HG03159 (cell line): ENCODE results near the gene OSBPL3.
"Not testable (repeated sequence)": the region's sequence is repeated elsewhere in the genome, so short reads cannot be mapped to it uniquely, and the experiment has no call there.

Source experiments
- ATAC-seq: cut with Tn5 transposase; IDR thresholded peaks from one replicate; pipeline ENCODE4 v1.9.1; 2021; ENCODE audit warnings: mild to moderate bottlenecking, moderate library complexity; ENCODE audit not compliant: unreplicated experiment

Gene OSBPL3

DNA sequence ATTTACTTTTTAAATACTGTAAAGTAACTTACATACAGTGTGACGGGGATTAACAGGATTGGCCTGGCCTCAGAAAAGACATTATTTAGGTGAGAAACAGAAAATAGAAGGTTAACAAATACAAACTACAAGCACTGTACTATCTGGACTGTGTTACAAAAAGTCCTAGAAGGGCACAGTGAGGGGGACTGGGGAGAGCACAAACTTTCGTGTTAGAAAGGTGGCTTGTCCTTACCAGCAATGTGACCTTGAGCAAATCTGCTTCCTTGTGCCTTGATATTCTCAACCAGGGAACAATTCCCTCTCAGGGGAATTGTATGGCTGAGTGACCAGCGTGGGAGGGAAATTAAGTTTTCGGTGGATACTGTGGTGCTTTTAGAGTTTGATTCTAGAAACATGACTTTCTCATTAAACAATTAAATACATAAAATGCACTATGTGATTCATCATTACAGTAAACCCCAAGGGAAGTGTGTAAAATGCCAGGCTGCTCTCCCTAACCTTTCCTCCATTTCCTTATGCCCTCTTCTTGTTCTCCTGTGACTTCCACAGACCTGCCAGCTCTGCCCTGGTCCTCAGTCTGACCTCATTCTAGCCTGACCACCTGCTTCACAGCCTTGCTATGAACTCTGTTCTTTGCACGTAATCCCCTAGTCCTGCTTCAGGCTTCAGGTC, 57.7 kb downstream of the OSBPL3 start:
- ATAC-seq, result no peak

DNA sequence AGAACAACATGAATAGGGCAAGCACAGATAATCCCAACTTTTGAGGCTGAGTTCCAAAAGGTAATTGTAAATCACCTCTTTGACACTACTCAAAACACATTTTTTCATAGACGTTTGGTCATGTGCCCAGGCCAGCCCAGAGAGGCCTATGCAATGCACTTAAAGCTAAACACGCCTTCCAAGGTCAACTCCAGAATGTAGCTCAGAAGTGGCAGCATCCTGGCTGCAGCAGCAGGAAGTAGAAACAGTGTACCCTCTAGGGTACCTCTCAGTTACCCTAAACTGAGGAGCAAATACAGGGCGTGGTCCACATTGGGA, 58.7 kb downstream of the OSBPL3 start:
- ATAC-seq, result no peak

DNA sequence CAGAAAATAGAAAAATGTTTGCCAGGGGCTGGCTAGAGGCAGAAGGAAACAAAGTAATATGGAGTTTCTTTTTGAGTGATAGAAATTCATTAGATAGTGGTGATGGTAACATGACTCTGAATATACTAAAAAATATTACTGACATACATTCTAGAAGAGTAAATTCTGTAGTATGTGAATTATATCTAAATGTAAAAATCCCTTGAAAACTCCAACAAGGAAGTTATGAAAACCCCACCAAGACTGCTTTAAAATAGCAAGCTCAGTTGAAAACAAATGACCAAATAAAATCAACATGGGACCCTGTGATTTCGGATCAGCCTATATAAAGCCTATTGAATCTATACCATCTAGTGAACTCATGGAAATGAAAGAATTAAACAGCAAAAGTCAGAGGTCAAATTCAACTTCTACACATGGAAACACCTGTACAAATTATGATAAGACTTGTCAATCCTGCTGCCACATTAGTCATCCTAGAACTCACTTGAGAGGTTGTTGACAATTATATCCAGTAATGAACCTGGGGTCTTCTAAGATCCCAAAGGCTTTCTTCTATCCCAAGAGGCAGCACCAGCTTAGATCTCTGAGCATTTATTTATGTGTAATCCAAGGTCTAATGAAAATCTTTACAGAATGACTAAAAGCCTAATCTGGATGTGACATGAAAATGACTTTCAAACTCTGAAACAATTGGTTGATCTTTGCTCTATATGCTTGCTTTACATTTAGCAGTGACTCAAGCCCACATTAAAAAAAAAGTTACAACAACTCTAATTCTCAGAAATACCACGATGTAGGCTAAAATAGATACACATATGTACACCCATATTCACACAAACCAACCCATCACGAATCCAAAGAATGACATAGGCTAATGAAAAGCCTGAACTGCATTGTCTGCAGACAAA, 59.3 kb downstream of the OSBPL3 start:
- ATAC-seq, result no peak

DNA sequence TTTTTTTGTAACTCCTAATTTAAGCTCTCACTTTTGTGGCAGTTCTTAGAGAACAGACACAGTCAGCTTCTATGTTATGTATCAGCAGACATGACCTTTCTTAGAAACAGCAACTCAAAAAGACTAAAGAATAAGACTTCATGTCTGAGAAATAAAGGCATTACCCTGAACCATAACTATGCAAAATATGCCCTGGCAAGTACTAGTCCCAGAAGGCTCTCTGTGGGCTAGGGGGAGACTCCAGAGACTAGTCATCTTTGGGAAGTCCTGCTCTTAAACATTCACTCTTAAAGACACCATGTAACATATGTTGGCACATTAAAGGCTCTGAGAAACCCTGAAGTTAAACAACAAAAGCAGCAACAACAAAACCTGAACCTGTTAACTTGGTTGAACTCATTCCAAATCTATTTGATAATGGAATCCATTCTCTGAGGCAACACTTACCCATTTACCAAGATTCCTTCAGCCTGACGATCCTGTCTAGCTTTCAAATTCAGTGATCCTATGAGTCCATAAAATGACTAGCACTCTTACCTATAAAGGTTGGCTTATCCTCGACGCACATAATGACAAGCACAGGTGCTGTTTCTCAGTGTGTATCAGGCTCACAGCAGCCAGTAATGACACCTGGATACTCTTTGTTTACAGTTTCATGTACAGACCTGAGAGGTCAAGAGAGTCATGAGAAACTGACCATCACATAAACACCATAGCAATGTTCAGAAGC, 62.3 kb downstream of the OSBPL3 start:
- ATAC-seq, result no peak

DNA sequence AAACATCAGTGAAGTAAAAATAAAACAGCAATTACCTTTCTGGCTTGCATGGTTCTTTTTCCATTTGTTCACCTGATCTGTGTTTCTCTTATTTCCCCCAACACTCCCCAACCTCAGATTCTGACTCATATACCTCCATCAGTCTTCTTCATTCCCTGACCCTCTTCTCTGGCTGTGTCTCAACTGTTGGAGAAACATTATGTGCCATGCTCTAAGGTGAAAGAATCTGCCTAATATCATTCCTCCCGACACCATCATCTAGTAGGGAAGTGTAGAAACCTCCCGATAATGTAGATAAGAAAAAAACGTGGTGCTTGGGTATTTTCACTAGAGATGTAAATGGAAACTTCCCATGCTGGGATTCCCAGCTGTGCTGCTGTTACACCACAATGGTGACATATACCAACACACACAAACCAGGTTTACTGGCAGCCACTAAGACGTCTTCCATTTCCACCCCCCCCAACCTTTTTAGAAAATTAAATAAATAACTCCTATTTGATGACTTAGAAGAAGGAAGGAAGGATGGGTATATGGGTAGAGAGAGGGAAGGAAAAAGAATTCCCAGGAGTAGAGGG, 63.4 kb downstream of the OSBPL3 start:
- no peak for ATAC-seq

DNA sequence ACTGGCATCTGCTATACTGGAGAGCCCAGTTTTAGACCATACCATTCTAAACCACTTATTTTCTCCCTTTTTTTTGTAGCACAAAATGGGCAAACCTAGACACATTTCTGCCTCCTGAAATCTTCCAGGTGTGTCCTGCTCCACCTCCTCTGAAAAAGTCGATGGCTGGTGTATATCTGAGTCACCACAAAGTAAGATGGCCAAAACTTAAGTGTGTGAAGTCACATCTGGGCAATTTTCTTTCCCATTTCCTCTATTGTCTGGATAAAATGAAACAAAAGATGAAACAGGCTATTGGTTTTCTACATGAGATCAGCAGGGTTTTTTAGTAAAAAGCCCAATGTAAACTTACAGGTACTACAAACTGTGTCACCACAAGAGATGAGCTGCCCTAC, 65.5 kb downstream of the OSBPL3 start:
- ATAC-seq, result no peak

DNA sequence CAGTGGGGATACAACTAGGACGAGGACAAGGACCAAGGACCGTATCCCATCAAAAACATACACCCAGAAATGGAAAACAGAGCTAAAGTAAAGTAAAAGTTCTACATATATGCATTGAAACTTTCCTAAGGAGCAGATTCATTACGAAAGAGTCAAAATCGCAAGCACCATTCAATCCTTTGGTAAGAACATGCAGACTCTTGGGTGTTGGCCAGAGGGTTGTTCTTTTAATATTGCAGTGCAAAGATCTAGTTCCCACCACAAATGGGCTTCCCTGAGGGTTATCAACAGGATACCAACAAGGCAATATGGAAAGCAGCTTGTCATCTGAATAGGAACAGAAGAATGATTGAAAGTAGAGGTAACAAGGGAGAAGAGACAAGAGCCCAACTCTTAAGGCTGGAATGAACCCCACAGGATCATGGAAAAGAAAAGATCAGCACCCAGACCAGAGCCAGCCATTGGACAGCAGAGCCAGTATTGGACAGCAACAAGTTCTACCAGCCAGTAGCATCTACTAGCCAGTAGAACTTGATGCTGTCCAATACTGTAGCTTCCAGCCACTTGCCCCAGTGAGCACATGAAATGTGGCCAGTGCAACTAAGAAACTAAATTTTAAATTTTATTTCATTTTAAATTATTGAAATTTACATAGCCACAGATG, 66.0 kb downstream of the OSBPL3 start:
- no peak for ATAC-seq

DNA sequence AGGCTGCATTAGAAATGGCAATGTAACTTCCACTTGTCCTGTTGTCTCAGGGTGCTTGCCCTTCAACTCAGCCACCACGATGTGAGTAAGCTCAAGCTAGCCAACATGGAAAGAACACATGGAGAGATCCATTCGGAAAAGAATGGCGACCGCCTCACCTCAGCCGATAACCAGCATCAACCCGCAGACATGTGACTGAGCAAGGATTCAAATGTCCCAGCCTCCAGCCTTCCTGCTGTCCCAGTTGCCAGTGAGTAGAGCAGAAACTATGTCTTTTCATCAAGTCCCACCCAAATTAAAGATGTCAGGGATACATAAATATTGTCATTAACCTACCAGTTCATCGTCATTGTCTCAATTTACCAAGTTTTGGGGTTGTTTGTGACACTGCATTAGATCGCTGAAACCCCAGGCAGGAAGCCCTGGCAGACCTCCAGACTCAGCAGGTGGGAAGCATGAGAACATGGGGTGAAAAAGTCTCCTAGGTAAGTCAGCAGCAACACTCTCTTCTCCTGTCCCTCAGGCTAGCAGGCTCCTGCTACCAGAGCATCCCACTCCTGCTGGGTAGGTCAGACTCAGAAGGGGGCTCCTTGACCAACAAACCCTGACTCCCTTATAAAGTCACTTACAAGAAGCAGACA, 67.0 kb downstream of the OSBPL3 start:
- no peak for ATAC-seq

DNA sequence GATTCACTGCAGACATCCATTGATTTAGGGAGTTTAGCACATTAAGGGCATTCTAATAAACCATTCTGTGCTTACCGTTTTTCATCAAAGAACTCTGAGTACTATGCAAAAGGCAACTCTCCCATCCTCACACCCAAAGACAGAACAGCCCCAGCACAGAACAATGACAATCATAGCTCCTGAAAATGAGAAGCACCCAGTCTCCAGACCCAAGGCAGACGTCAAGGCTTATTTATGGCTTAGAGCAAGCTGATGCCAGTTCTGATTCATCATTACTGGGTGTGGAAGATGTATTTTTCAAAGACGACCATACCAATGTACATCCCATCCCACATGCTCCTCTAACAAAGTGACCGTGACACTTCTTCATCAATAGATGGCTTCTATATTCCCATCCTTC, 67.6 kb downstream of the OSBPL3 start:
- ATAC-seq, result no peak

DNA sequence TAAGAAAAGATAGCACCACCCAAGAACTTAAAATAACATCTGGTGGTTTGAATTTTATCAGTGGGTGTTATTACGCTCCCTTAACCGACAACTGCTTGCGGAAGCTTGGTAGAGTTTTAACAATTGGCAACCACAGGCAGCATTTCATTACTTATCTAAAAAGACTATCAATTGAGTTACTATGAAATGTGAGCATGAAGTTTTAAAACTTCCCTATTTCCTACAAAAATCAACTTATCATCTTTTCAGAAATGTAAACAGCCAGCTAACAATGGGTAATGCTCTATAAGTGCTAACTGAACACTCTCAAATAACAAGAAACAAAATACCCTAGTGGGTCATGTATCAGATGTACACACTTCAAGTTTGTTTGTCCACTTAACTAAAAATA, 68.8 kb downstream of the OSBPL3 start:
- ATAC-seq, result peak; percentile 39

DNA sequence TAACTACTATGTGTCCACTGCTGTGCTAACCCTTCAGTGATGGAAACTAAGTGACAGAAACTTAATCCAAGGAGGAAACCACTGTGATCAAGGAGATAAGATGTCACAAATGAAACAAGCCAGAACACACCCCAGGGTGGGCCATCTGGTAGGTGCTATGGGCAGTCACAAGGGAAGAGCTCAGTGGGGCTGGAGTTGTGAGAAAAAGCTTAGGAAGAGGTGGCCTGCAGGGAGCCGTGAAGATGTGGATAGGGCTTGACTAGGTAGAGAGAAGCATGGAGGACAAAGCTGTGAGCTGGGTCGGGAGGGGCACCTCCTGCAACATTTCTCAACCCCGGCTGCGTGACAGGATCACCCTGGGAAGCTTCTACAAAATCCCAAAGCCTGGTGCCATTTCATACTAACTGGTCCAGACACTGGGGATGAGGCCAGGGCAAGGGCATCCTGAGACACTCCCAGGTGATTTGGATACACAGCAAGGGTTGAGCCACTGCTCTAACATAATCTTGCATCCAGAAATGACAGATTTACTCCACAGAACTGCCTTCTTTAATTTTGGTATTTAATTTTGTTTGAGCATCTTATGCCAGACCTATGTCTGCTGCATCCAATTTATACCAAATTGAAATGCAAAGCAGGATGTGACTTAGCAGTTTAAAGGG, 69.3 kb downstream of the OSBPL3 start:
- no peak for ATAC-seq

DNA sequence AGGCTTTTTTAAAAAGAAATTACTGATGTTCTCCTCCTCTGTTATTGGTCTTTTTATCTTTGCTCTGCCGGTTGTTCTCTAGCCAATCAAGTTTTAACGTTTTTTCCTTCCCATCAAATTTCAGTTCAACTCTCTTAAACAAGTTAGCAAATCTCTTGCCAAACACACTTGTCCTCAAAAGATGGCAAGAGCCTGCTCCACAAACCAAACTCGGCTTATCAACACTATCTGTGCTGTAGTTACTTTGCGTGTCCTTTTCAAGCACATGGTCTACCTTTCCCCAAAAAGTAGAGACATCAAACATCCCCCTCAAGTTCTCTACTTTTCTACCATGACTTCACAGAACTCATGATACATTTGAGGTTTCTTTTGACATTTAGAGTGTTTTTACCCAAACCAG, 71.3 kb downstream of the OSBPL3 start:
- ATAC-seq, result no peak

DNA sequence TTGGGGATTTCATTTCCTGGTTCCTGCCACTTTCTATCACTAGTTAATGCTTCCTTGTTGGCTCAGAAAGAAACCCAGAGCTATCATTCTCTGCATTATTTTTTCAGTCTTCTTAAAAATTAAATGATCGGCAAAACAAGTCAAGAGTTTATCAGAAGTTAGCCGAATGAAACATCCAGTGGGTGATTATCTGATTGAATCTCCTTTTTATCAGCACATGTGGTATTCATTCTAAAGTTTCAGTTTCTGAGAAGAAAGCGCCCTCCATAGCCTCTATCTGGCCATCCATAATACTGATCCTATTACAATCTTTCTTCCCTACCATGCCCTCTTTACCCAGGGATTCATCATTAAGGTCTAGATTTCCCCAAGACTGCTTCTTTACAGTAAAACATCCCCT, 71.8 kb downstream of the OSBPL3 start:
- no peak for ATAC-seq

DNA sequence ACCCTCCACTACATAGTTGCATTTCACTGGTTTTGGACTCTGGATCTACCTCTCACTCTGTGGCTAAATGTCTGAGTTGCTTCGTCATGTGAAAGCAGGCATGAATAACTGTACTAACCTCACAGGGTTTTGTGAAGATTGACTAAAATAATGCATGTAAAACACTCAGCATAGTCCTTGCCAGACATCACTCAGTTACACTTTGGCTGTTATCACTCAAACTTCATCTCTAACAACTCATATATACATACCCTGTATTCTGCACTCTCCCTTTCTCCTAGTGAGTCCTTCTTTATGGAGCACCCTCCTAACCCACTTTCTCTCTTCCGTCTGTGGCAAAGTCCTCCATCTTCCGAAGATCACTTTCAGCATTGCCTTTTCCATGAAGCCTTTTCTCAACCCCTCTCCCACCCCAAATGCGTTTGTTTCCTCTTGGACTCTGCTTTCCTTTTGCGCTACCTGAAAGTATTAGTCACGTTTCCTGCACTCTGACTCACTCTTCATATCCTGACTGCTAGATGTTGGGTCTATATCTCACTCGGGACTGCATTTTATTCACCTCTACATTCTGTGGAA, 72.6 kb downstream of the OSBPL3 start:
- peak; percentile 65 for ATAC-seq

DNA sequence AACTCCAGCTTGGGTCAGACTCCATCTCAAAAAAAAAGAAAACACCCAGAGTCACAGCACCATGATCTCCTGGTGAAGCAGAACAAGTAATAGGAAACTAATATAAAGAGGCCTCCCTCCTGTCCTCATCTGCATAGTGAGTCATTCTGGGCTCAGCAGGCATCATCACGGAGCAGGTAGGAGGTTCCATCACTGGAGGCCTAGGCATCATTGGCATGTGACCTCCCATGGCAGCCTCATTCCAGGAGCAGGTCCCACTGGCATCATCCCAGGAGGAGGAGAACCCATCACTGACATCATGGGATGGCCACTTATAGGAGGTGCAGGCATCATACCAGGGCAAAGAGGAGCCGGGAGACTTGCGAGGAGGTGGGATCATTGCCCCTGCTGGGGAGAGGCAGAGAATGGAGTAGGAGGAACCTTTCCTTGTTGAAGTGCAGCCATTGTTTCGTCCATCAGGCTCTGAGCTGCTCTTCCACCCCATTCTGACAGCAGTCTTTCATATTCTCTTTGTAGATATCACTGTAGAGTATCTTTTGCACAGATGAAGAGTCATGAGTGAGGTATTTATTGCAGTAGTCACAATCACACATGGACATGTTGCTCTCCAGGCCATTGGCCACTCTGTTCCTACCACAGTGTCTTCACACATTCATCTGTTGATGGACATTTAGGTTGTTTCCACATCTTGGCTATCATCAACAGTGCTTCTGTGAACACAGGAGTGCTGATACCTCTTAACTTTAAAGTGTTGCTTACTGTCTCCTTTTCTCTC, 73.8 kb downstream of the OSBPL3 start:
- ATAC-seq, result no peak

DNA sequence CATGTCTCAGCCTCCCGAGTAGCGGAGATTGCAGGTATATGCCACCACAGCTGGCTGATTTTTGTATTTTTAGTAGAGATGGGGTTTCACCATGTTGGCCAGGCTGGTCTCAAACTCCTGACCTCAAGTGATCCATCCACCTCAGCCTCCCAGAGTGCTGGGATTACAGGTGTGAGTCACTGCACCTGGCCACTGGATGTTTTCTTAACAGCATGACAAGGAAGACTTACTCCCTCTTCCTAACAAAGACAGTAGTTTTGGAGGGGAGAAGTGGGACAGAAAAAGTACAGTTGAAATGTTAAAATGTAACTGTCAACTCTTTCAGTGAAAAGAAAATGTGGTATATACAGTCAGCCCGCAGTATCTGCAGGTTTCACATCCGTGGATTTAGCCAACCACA, 76.0 kb downstream of the OSBPL3 start:
- ATAC-seq, result not testable (repeated sequence)

DNA sequence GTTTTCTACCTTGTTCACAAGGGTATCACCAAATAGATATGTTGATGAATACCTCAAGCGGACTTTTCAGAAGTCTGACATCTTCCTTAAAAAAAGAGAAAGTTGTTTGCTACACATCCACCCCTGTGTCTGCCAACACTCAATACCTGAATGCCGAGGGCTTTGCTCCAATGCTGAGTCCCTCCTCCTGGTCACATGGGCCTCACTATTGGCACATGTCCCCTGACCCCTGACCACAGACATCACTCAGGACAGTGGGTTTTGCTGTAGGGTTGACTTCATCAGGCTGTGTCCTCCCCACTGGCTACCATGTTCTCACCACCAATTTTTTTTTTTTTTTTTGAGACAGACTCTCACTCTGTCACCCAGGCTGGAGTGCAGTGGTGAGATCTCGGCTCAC, 76.4 kb downstream of the OSBPL3 start:
- ATAC-seq, result no peak

DNA sequence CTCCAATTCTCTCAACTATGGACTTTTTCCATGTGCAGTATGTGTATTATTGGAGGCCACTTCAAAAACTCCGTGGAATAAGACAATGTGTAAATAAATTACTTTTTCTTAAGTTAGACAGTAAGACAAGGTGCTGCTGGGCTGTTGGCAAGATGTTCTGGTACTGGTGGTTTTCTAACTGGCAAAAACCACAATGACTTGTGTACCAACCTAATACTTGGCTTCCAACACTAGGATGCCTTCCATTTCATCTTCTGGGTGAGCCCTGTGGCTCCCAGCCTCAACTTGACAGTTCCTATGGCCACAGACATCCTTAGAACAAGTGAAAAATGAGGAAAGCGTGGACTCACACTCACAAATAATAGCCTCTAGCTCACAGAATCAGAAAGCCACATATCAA, 77.0 kb downstream of the OSBPL3 start:
- no peak for ATAC-seq

DNA sequence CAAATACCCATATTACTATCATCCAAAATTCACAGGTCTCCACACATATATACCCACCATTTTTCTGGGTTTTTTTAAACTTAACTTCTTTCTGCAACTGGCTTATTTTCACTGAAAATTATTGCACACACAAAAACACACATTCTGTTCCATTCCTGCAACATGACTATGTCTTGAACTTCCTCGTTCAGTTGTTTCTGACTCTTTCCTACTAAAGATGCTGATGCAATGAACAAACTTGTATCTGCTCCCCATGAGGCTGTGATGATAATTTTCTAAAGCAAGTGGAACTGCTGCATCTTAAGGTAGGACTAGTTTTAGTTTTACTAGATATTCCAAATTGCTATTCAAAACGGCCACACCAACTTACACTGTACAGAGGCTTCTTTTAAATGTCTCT, 77.7 kb downstream of the OSBPL3 start:
- ATAC-seq, result no peak
